Stimulated activated CD8-positive, alpha-beta memory T cell treated with anti-CD3 and anti-CD28 coated beads, Interleukin-15, amount 100 ng/mL, for 24 hours (primary cell): Measurements from ENCODE around the gene PPP4R1.

Experiments used
- DNase-seq: peaks from one replicate; pipeline ENCODE4 v3.0.0-alpha.2; 2020; ENCODE audit warnings: low read depth

Gene PPP4R1

GRCh38 chr18:9594823-9595596, 19.3 kb downstream of the PPP4R1 start:
- DNase-seq, result no peak

- DNase-seq, result no peak
These were observed 26.4 kb downstream of the PPP4R1 start for GRCh38 chr18:9587924-9588323.

- no peak for DNase-seq
These were observed 27.5 kb downstream of the PPP4R1 start for GRCh38 chr18:9586814-9587213.

- DNase-seq, result no peak
These were observed 32.7 kb downstream of the PPP4R1 start for GRCh38 chr18:9581667-9582066.

GRCh38 chr18:9578306-9578705, 36.1 kb downstream of the PPP4R1 start:
- no peak for DNase-seq

- no peak for DNase-seq
These were observed 37.0 kb downstream of the PPP4R1 start for GRCh38 chr18:9577361-9577760.

GRCh38 chr18:9575558-9575957, 38.8 kb downstream of the PPP4R1 start:
- DNase-seq, result no peak

GRCh38 chr18:9574473-9575115, 39.8 kb downstream of the PPP4R1 start:
- no peak for DNase-seq

GRCh38 chr18:9571546-9571945, 42.8 kb downstream of the PPP4R1 start:
- DNase-seq, result no peak

GRCh38 chr18:9570255-9570654, 44.1 kb downstream of the PPP4R1 start:
- DNase-seq, result no peak

- DNase-seq, result no peak
These were observed 45.2 kb downstream of the PPP4R1 start for GRCh38 chr18:9569178-9569577.

GRCh38 chr18:9568186-9568585, 46.2 kb downstream of the PPP4R1 start:
- no peak for DNase-seq

- no peak for DNase-seq
These were observed 49.0 kb downstream of the PPP4R1 start for GRCh38 chr18:9565407-9565806.

- no peak for DNase-seq
These were observed 51.0 kb downstream of the PPP4R1 start for GRCh38 chr18:9563331-9563730.

- no peak for DNase-seq
These were observed 51.8 kb downstream of the PPP4R1 start for GRCh38 chr18:9562584-9562983.

GRCh38 chr18:9561759-9562158, 52.6 kb downstream of the PPP4R1 start:
- DNase-seq, result no peak

GRCh38 chr18:9559253-9559652, 55.1 kb downstream of the PPP4R1 start:
- DNase-seq, result no peak

GRCh38 chr18:9558387-9559064, 55.8 kb downstream of the PPP4R1 start:
- DNase-seq, result no peak

- DNase-seq, result no peak
These were observed 57.0 kb downstream of the PPP4R1 start for GRCh38 chr18:9557250-9557943.

GRCh38 chr18:9552616-9553015, 61.7 kb downstream of the PPP4R1 start:
- DNase-seq, result no peak

GRCh38 chr18:9552191-9552590, 62.2 kb downstream of the PPP4R1 start:
- DNase-seq, result no peak

- DNase-seq, result no peak
These were observed 63.9 kb downstream of the PPP4R1 start for GRCh38 chr18:9550429-9550828.

- no peak for DNase-seq
These were observed 65.0 kb downstream of the PPP4R1 start for GRCh38 chr18:9549405-9549804.
